Upper lobe of left lung (tissue), 6 donors: ENCODE results near the gene PCDHGC5. TPM values are rescaled to one million over a fixed set of nuclear protein-coding genes. Genes with fewer than 3 reads are reported as not detected.

Experiments
- ATAC-seq, 2 donors: fragments of 200-7000 bp; cut with Tn5 transposase; one replicate each; pipeline ENCODE4 v1.9.1; 2022; ENCODE audit warnings: mild to moderate bottlenecking in 2 of 2, moderate library complexity in 2 of 2; ENCODE audit not compliant: low FRiP score in 2 of 2
- DNase-seq, 2 donors: peaks; one replicate each; pipeline ENCODE4 v3.0.0-alpha.2; 2019 to 2020
- H3K27ac ChIP-seq, 4 donors: fragments of 200-600 bp; sonication (generic); one replicate each; pipeline ENCODE4 v1.5.1; 2016 to 2019
- H3K27me3 ChIP-seq, 4 donors: fragments of 200-600 bp; sonication (generic); one replicate each; pipeline ENCODE4 v1.5.1; 2017 to 2019
- H3K36me3 ChIP-seq, 4 donors: fragments of 200-600 bp; sonication (generic); one replicate each; pipeline ENCODE4 v1.5.1; 2016 to 2019
- H3K4me1 ChIP-seq, 4 donors: fragments of 200-600 bp; sonication (generic); one replicate each; pipeline ENCODE4 v1.5.1; 2018 to 2019
- H3K4me3 ChIP-seq, 4 donors: fragments of 200-600 bp; sonication (generic); one replicate each; pipeline ENCODE4 v1.5.1; 2017 to 2019; ENCODE audit warnings: mild to moderate bottlenecking in 2 of 4, moderate library complexity in 1 of 4
- H3K9me3 ChIP-seq, 4 donors: fragments of 200-600 bp; sonication (generic); one replicate each; pipeline ENCODE4 v1.5.1; 2018 to 2019
- CTCF ChIP-seq, 6 experiments: fragments of 450-650 bp in 4 of 6; fragments of 200-600 bp in 2 of 6; sonication (generic) in 2 of 6; IDR thresholded peaks; one replicate each; pipeline ENCODE4 v1.5.1; 2016 to 2019; ENCODE audit warnings: antibody characterized with exemption in 6 of 6
- EP300 ChIP-seq, 4 donors: sonication (generic); formaldehyde crosslinking; IDR thresholded peaks; one replicate each; pipeline ENCODE4 v1.5.1; 2017; ENCODE audit warnings: antibody characterized with exemption in 4 of 4, control low read depth in 2 of 4
- POLR2A ChIP-seq, 4 donors: fragments of 450-650 bp; IDR thresholded peaks; one replicate each; pipeline ENCODE4 v1.5.1; 2016 to 2017; ENCODE audit warnings: antibody characterized with exemption in 4 of 4, mild to moderate bottlenecking in 2 of 4
- POLR2AphosphoS5 ChIP-seq, 2 donors: sonication (generic); formaldehyde crosslinking; IDR thresholded peaks; one replicate each; pipeline ENCODE4 v1.5.1; 2017; ENCODE audit warnings: antibody characterized with exemption in 2 of 2
- WGBS, 2 donors: methylation state at CpG; one replicate each; pipeline ENCODE4 v1.1.5; 2017 to 2018; 5-methylcytosine and 5-hydroxymethylcytosine counted together
- total RNA-seq, 6 donors: library from RNA; depleted of rRNA in 4 of 6; stranded (reverse); fragments of >200 nt in 4 of 6; gene quantifications; one replicate each; pipeline versions ENCODE4 v1.1.0 to v1.2.1, GENCODE V29; 2016 to 2021
- donor health status: DM: no; HTN: no; CAD: no; lungs with moderate emphysema.
- donor health status: DM: no; HTN: yes; CAD: no; lungs with severe emphysema.

PCDHGC5 gene
- total RNA-seq, 6 donors from 2014 or later = 0.61 to 11.5 (median 1.4) TPM

GRCh38 chr5:141477815-141478214 is 11.1 kb upstream of the PCDHGC5 start:
- H3K4me1 ChIP-seq = peaks cover 21 to 52% (median 34%) of the 10 kb centered on the region in 4 donors
- 55 to 60% methylated on average over 7 to 13 of the region's 13 CpGs for WGBS, 2 donors
- H3K4me3 ChIP-seq = peak overlapping the region; percentile 17 to 70 (median 58)
- no peaks in the 10 kb centered on the region for H3K9me3 ChIP-seq
- peaks cover 0 to 5% (median 0%) of the 10 kb centered on the region in 4 donors for H3K36me3 ChIP-seq
- H3K27ac ChIP-seq = peak overlapping the region in 2 of 4 donors; percentile 38 to 88
- H3K27me3 ChIP-seq = no peaks in the 10 kb centered on the region
- no peak for TF ChIP-seq CTCF (IDR thresholded peaks at IDR 0.05)
- TF ChIP-seq POLR2A (IDR thresholded peaks at IDR 0.05) = no peak
- TF ChIP-seq POLR2AphosphoS5 (IDR thresholded peaks at IDR 0.05) = no peak
- no peak for TF ChIP-seq EP300 (IDR thresholded peaks at IDR 0.05)
- DNase-seq = no peak
- ATAC-seq = no peak

DNA sequence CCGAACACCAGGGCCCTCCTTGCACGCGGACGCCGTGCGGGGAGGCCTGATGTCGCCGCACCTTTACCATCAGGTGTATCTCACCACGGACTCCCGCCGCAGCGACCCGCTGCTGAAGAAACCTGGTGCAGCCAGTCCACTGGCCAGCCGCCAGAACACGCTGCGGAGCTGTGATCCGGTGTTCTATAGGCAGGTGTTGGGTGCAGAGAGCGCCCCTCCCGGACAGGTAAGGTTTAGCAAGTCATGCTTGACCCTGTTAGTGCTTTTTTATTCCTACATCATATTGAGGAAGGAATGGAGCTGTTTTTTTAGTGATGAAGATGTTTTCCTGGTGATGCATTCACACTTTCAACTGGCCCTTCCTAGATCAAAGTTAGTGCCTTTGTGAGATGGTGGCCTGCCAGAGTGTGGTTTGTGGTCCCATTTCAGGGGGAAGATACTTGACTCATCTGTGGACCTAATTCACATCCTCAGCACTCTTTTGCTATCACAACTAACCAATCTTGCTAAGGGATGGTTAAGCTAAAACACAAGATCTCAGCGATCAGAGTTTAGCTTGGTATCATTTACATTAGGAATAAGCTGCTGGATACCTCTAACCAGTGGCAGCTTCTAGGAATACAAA is 10.4 kb upstream of the PCDHGC5 start:
- no peak for ATAC-seq
- no peaks in the 10 kb centered on the region for H3K27me3 ChIP-seq
- peak; percentile 87 to 92 for DNase-seq
- no peak overlapping the region for H3K27ac ChIP-seq
- no peaks in the 10 kb centered on the region for H3K9me3 ChIP-seq
- TF ChIP-seq CTCF (IDR thresholded peaks at IDR 0.05) (peak in 3 of 6 experiments; percentile 34 to 46 (median 36)), POLR2A (IDR thresholded peaks at IDR 0.05) (no peak), POLR2AphosphoS5 (IDR thresholded peaks at IDR 0.05) (no peak), EP300 (IDR thresholded peaks at IDR 0.05) (no peak)
- H3K4me1 ChIP-seq = peaks cover 21 to 52% (median 34%) of the 10 kb centered on the region in 4 donors
- peak overlapping the region; percentile 17 to 70 (median 58) for H3K4me3 ChIP-seq
- WGBS, 2 donors = 30 to 57% methylated on average over 18 to 19 of the region's 20 CpGs
- H3K36me3 ChIP-seq = peaks cover 0 to 5% (median 0%) of the 10 kb centered on the region in 4 donors

- ATAC-seq = no peak
Observed at GRCh38 chr5:141479776-141480175, 9.1 kb upstream of the PCDHGC5 start.

GRCh38 chr5:141483902-141484301 is 5.0 kb upstream of the PCDHGC5 start:
- H3K4me3 ChIP-seq = peak overlapping the region in 2 of 4 donors; percentile 1 to 29
- peaks cover 5 to 29% (median 22%) of the 10 kb centered on the region in 4 donors for H3K4me1 ChIP-seq
- no peak for DNase-seq
- H3K27me3 ChIP-seq = peaks cover 0 to 2% (median 0%) of the 10 kb centered on the region in 4 donors
- H3K9me3 ChIP-seq = no peaks in the 10 kb centered on the region
- TF ChIP-seq EP300 (IDR thresholded peaks at IDR 0.05) (no peak), CTCF (IDR thresholded peaks at IDR 0.05) (no peak), POLR2AphosphoS5 (IDR thresholded peaks at IDR 0.05) (no peak), POLR2A (IDR thresholded peaks at IDR 0.05) (no peak)
- no peak for ATAC-seq
- 43 to 54% methylated on average over 3 of the region's 3 CpGs for WGBS, 2 donors
- peaks cover 0 to 27% (median 0%) of the 10 kb centered on the region in 4 donors for H3K36me3 ChIP-seq
- H3K27ac ChIP-seq = no peak overlapping the region

More at GRCh38 chr5:141479776-141480175, 9.1 kb upstream of the PCDHGC5 start:
- DNase-seq = no peak
- no peak for TF ChIP-seq POLR2AphosphoS5 (IDR thresholded peaks at IDR 0.05)
- no peak for TF ChIP-seq POLR2A (IDR thresholded peaks at IDR 0.05)
- TF ChIP-seq CTCF (IDR thresholded peaks at IDR 0.05) = no peak
- TF ChIP-seq EP300 (IDR thresholded peaks at IDR 0.05) = no peak
- H3K4me1 ChIP-seq = peaks cover 26 to 55% (median 34%) of the 10 kb centered on the region in 4 donors
- H3K4me3 ChIP-seq = peak overlapping the region in 2 of 4 donors; percentile 65 to 70
- no peak overlapping the region for H3K27ac ChIP-seq
- H3K27me3 ChIP-seq = peaks cover 0 to under 1% (median 0%) of the 10 kb centered on the region in 4 donors
- no peaks in the 10 kb centered on the region for H3K9me3 ChIP-seq
- H3K36me3 ChIP-seq = peaks cover 0 to 5% (median 0%) of the 10 kb centered on the region in 4 donors
